Tibial nerve (tissue), 3 donors: ENCODE measurements around the gene COL1A2.

ENCODE experiments used
- POLR2A ChIP-seq, 2 donors: fragments of 450-650 bp; IDR thresholded peaks; one replicate each; pipeline ENCODE4 v1.6.1; 2017; ENCODE audit warnings: antibody characterized with exemption in 2 of 2, mild to moderate bottlenecking in 2 of 2, moderate library complexity in 2 of 2
- TF ChIP-seq, protein P1 (sequence below), 5 experiments: fragments of 200-600 bp in 3 of 5; fragments of 450-650 bp in 2 of 5; sonication (generic) in 3 of 5; IDR thresholded peaks; one replicate each; pipeline ENCODE4 v1.5.1; 2016 to 2019; ENCODE audit warnings: antibody characterized with exemption in 5 of 5, mild to moderate bottlenecking in 3 of 5, moderate library complexity in 2 of 5

DNA sequence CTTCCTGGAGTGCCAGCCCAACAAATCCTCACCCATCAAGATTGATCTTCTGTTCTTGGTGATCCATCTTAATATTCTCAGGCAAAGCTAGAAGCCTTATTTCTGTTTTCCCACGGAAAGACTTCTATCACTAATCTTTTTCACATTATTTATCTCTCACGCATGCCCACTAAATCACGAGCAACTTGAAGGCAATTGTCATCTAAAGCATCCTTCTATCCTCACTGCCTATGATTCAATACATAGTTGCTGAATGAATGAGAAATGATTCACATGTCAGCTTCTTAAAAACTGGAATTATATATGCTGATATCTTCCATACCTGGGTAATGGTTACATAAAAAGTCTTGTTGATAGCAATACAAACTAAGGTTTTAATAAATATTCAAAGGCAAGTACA is 12.6 kb upstream of the COL1A2 start:
- TF ChIP-seq, protein P1, sequence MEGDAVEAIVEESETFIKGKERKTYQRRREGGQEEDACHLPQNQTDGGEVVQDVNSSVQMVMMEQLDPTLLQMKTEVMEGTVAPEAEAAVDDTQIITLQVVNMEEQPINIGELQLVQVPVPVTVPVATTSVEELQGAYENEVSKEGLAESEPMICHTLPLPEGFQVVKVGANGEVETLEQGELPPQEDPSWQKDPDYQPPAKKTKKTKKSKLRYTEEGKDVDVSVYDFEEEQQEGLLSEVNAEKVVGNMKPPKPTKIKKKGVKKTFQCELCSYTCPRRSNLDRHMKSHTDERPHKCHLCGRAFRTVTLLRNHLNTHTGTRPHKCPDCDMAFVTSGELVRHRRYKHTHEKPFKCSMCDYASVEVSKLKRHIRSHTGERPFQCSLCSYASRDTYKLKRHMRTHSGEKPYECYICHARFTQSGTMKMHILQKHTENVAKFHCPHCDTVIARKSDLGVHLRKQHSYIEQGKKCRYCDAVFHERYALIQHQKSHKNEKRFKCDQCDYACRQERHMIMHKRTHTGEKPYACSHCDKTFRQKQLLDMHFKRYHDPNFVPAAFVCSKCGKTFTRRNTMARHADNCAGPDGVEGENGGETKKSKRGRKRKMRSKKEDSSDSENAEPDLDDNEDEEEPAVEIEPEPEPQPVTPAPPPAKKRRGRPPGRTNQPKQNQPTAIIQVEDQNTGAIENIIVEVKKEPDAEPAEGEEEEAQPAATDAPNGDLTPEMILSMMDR (IDR thresholded peaks at IDR 0.05): no peak
- TF ChIP-seq POLR2A (IDR thresholded peaks at IDR 0.05): no peak
